Stimulated activated CD8-positive, alpha-beta memory T cell treated with anti-CD3 and anti-CD28 coated beads, Interleukin-7, amount 100 ng/mL, for 48 hours (primary cell): ENCODE data around the gene HAVCR1.
"Not testable (repeated sequence)": the region's sequence is repeated elsewhere in the genome, so short reads cannot be mapped to it uniquely, and the experiment has no call there.

ENCODE experiments used
- DNase-seq, 2 donors: peaks; one replicate each; pipeline ENCODE4 v3.0.0-alpha.2; 2020; ENCODE audit warnings: low read depth in 1 of 2; ENCODE audit errors: extremely low read depth in 1 of 2

The HAVCR1 gene

DNA sequence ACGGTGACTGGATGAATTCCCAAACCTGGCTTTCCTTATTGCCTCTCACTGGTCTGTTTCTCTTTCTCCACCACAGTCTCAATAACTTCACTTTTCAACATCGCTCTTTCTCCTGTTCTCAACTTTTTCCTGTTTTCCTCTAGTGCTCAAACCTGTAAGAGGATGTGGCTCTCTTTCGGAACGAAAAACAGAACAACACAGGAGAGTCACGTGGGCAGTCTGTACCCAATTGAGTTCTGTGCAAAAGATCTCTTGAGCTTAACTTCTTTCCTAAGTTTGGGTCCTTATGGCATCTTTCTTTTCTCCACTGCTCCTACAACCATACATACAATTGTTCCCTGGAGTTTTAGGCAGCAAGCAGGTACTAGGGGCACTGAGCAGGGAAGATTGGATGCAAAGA lies 8.9 kb downstream of the HAVCR1 start:
- DNase-seq, result no peak

DNA sequence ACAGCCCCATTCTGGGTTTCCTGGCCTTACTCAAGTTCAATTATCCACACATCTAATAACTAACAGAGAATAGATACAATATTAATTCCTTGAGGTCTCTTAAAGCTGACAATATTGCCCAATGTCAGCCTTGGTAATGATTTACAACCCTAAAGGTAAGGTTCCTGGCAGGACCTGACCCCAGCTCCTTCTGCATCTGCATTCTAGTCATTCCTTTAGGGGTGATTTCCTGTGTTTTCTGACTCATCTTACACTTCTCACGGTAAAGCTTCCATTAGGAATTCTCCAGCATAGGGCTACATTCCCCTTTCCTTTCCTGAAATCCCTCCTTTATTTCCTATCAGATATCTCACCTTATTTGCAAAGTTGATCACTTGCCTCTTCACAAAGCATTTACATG lies 9.3 kb downstream of the HAVCR1 start:
- no peak for DNase-seq

DNA sequence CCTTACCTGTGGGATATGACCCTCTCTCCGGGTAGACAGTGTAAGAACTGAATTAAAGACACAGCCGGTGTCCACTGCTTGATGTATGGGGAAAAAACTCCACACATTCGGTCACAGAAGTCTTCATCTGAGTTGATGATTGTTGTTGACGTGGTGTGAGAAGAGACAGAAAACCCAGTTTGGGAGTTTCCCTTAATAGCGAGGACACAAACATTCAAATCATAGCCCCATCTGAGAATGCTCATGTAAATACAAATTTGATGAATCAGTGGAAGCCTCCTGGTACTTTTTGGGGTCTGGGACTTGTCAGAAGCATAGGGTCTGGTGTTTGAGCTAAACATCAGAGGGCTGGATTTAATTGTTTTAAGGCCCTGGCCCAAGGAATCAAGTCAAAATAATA lies 11.0 kb downstream of the HAVCR1 start:
- DNase-seq, result no peak

DNA sequence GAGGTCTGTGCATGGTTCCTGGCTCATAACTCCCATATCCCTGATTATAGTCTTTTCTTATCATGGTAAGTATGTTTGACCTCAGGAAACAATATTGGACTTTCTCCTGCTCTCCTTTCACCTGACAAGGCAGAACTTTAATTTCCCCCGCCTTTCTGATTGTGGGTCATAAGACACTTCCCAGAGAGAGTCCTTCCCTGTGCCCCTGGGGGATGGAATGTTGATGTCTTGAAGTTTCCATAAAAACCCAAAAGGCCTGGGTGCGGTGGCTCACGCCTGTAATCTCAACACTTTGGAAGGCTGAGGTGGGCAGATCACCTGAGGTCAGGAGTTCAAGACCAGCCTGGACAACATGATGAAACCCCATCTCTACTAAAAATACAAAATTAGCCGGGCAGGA lies 11.9 kb downstream of the HAVCR1 start:
- not testable (repeated sequence) for DNase-seq

DNA sequence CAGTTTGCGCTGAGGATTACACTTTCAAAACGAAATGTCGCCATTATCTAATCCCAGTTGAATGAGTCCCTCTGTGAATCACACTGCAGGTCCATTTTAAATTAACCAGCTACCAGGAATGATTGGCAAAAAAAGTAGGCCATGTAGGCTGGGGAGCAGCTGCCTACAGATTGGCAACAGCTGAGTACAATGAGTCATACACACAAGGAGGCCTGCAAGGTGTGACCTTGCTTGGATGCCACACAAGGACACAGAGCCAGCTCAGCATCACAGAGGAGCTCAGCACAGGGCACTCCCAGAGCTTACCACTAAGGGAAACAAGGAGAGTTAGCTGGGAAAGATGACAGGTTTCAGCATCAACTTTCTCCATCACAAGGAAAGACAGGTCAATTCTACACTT lies 12.9 kb downstream of the HAVCR1 start:
- DNase-seq, result peak in 1 of 2 donors; percentile 15

DNA sequence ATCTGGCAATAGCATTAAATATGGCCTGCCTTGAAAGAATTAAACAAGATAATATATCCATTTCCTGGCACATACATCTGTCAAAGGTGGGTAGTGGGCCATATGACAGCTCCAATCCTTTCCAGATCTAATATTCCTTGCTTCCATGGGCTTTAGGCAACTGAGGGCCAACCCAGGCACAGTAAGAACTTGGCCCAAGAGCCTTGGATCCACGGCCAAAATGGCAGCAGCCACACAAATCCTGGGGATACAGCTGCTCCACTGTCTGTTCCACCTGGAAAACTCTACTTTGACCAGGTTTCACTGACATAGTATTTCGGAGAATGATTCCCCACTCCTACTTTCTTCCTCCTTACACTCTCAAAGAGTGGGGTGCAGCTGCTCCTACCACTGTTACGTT lies 13.3 kb downstream of the HAVCR1 start:
- DNase-seq, result no peak

DNA sequence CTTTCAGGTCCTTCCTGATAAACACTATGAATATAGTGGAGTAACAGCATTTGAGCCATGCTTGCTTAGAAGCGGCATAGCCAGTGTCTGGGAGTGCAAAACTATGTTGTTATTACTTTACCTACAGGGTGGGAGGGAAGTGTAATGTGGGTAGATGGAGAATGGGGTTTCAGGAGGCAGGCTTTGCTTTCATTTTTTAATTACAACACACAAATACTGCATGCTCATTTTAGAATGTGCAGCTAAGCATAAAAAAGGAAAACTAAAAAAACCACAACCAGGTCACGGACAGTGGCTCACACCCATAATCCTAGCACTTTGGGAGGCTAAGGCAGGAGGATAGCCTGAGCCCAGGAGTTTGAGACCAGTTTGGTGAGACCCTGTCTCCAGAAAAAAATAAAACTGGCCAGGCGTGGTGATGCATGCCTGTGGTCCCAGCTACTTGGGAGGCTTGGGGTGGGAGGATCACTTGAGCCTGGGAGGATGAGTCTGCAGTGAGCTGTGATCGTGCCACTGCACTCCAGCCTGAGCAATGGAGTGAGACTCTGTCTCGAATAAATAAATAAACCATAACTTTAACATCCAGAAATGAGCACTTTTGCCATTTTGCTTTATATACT lies 20.2 kb downstream of the HAVCR1 start:
- no peak for DNase-seq

DNA sequence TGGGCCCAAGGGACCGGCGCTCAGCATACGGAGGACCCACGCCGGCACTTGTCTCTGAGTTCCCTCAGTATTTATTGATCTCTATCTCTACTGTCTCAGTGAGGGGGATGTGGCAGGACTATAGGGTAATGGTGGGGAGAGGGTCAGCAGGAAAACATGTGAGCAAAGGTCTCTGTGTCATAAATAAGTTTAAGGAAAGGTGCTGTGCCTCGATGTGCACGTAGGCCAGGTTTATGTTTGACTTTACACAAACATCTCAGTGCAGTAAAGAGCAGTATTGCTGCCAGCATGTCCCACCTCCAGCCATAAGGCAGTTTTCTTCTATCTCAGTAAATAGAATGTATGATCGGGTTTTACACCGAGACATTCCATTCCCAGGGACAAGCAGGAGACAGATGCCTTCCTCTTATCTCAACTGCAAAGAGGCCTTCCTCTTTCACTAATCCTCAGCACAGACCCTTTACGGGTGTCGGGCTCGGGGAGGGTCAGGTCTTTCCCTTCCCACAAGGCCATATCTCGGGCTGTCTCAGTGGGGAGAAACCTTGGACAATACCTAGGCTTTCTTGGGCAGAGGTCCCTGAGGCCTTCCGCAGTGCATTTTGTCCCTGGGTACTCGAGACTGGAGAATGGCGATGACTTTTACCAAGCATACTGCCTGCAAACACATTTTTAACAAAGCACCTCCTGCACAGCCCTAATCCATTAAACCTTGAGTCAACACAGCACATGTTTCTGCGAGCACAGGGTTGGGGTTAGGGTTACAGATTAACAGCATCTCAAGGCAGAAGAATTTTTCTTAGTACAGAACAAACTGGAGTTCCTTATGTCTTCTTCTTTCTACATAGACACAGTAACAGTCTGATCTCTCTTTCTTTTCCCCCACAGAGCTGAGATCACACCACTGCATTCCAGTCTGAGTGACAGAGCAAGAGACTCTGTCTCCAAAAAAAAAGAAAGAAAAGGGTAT lies 24.5 kb downstream of the HAVCR1 start:
- DNase-seq, result not testable (repeated sequence)

DNA sequence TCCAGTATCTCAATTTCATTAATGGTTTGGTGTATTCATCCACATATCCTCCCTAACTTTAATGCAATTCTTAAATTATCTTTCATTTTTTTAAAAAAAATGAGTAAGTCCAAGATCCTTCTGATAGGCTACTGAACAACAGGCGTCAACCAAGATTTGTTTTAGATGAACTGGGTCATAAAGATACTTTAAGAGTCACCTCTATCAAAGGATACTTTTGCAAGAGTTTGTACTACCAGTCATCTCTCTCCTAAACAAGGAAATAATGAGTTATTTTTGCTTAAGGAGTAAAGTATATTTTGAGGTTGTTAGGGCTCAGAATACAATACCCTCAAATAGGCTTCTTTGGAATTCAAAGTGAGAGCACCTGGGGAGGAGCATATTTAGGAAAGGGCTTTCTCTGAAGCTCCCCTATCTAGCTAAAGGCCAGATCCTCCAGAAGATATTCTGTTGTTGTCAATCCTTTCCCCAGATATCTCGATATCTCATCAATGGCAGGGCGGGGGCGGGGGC lies 25.8 kb downstream of the HAVCR1 start:
- DNase-seq, result no peak

DNA sequence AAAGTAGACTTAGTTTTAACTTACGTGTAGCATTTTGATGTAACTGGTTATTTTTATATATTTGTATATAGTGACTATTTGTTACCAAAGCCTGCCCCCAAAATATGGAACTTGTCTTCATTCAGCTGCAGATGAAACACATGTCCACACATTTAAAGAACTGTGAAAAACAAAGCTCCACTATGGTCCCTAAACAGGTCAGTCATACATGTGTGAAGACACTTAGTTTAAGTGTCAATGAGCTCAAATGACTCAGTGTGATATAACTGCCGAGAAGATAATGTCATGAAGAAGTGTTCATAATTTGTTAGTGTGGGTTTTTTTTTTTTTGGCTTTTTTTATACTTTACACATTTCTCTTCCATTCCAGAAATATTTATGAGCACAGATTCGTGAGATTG lies 28.2 kb downstream of the HAVCR1 start:
- no peak for DNase-seq

DNA sequence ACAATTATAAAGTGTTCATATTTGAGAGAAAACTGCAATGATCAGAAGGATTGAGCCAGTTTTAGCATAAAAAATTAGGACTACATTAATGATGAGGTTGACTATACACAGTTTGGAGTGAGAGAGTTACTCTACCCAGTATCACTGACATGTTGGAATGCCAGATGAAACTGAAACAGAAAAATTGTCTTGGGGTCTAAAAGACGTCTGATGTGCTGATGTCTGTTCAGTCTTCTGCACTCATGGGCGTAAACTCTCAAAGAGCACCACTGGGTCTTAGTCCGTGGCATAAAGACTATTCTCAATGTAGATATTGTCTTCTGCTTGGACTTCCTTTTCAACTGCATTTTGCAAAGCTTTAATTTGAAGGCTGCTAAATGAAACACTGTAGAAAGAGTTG lies 29.5 kb downstream of the HAVCR1 start:
- no peak for DNase-seq

DNA sequence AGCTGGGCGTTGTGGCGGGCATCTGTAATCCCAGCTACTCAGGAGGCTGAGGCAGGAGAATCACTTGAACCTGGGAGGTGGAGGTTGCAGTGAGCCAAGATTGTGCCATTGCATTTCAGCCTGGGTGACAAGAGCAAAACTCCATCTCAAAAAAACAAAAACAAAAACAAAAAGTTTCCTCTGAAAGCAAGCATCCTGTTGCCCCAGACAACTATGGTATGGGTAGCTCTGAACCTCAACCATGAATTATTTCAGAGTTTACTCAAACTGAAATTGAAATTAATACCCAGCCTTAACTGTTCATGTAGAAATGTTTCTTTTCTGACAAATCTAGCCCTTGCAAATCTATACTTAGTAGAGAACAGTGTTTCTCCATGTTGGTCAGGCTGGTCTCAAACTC lies 31.3 kb downstream of the HAVCR1 start:
- DNase-seq, result not testable (repeated sequence)

DNA sequence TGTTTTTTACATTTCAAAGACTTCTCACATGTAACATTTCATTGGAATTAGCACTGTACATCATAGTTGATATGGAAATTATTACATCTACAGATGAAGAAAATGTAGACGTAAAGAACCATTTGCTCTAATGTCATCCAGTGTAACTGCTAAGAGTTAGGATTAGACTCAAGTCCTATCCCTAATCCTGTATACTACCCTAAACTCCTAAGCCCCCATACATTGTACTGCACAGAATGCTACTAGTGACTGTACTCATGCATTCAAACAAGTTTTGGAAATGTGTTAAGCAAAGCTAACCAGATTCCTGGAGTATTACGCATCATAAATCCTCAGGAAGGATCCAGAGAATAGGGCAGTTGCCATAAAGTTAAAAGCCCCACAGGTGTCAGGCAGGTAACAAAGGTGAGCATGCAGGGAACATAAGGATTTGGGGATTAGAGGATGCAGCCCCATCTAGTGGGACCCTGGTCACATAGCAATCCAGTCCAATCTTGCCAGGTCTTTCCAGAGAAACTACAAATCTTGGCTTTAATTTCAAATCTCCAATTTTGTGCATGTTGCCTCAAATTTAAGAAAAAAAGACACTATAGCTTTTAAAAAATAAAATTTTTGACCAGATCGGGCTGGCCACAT lies 32.0 kb downstream of the HAVCR1 start:
- no peak for DNase-seq

DNA sequence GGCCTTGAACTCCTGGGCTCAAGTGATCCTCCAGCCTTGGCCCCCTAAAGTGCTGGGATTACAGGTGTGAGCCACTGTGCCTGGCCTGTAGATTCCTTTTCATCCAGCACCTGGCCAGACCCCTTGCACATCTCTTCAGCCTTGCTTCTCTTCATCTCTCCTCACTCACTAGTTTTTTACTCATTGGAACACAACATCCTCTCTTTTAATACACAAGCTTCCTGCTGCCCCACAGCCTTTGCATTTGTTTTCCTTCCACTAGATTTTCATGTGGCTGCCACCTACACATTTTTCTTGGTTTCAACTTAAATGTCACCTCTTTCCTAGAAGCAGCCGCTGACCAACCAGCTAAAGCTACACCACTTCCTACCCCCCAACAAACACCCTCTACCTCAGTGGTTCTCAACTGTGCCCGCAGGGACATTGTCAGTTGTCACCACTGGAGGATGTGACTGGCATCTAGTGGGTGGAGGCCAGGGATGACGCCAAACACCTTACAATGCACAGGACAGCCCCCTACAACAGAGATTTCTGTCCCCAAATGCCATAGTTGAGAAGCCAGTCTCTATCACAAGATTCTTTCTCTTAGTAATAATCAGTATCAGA lies 33.7 kb downstream of the HAVCR1 start:
- DNase-seq, result peak; percentile 64 to 87

DNA sequence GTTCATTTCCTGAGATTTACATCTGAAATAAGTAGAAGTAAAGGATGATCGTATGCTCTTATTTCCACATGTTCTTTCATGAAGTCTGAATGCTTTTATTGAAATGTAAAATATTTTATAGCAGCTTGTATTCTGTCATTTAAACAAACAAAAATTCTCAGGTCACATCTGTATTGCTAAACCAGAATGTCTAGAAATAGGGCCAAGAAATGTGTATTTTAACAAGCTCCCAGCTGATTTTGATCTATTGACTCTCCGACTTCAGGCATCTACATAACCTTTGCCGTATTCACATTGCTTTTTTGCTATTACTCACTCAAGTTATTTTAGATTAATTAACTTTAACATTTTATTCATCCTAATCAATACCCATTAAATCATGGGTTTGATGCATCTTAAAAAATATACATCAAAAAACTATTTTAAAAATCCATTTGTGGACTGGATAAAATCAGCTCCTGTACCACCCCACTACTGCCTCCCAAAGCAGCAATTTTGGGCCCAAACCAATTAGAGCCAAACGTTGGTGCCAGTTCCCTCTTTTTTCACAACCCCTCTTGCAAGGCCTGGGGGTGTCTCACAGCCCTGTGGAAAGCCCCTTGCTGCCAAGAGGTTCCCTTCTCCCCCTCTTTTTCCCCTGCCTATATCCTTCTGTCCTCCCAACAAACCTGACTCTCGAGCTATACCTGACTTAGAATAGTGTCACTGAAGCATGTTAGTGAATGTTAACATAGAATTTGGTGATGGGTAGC lies 34.5 kb downstream of the HAVCR1 start:
- DNase-seq, result no peak

DNA sequence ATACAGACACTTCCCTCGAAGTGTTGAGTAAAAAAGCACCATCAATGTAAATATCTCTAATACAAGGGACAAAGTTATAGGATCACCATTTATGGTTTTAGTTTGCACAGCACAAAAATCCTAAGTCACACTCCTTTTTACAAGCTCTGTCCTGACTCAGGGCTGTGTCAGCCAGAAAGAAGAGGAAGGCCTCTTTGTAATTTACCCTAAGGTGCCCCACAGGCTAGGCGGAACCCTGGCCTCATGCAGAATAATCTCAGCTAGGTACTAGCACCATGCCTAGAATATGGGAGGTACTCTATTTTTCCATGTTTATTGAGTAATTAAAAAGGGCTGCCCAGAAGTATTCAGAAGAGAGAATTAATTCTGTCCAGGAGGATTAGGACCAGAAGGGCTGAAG lies 36.9 kb downstream of the HAVCR1 start:
- no peak for DNase-seq

DNA sequence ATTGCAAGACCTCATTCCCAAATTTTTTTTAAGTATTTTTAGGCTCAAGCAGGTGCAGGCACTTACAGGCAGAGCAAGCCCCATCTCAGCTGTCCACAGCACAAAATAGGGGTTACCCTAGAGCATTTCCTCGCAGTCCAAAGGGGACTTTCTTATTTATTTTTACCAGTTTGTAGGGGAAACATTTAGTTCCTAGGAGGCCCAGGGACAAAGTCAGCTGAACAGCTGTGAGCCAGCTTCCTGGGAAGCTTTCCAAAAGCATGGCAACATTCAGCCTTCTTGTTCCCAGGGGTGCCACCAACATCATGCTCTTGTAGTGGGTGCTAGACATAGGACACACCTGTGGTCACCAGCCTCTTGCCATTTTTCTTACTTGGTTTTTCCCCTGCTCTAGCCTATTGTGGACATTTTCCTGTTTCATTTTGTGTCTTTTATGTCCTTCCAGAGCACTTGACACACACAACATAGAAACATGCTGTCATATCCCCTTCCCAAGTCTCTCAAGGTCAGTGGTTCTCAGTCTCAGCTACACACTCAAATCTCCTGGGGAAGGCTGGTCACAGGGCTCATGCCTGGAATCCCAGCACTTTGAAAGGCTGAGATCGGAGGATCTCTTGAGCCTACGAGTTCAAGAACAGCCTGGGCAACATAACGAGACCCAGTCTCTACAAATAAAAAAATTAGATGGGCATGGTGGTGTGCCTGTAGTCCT lies 38.2 kb downstream of the HAVCR1 start:
- no peak for DNase-seq

DNA sequence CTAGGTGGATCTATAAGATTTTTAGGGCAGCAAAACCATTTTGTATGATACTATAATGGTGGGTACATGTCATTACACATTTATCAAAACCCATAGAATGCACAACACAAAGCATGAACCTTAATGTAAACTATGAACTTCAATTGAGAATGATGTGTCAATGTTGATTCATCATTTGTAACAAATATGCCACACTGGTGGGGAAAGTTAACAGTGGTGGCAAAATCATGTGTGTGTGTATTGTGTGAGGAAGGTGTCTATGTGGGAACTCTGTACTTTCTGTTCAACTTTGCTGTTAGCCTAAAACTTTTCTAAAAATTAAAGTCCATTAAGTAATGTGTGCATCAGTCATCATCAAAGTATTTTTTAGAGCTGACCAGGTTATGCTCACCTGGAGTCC lies 38.9 kb downstream of the HAVCR1 start:
- DNase-seq, result no peak

DNA sequence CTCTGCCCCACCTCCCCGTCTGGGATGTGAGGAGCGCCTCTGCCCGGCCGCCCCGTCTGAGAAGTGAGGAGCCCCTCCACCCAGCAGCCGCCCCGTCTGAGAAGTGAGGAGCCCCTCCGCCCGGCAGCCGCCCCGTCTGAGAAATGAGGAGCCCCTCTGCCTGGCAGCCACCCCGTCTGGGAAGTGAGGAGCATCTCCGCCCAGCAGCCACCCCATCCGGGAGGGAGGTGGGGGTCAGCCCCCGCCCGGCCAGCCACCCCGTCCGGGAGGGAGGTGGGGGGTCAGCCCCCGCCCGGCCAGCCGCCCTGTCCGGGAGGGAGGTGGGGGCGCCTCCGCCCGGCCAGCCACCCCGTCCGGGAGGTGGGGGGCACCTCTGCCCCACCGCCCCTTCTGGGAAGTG lies 44.8 kb downstream of the HAVCR1 start:
- not testable (repeated sequence) for DNase-seq

DNA sequence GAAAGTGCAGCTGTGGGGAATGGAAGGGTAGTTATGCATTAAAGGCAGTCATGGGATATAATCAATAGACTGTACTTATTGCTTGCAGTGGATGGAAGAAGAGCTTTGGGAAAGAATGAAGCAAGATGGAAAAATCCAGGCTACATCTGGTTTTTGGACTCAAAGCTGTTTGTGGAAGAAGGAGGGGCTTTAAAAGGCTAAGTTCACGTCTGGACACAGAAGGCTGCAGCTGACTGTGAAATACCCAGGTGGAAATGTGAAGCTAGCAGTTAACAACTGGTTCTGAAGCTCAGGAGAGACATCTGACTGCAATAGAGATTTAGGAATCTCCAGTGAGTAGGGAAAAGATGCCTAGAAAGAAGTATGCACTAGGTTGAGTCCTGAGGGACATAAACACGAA lies 52.7 kb downstream of the HAVCR1 start:
- DNase-seq, result no peak
